Endothelial cell of umbilical vein (primary cell): ENCODE results near the gene CLEC12A. TPM values are rescaled to one million over a fixed set of nuclear protein-coding genes. Genes with fewer than 3 reads are reported as not detected.

Experiments
- BruUV-seq: library from RNA; stranded (reverse); fragments of 400-500 nt; replicated peaks from 2 replicates; lab custom pipeline; 2021; lab: Mats Ljungman, UMichigan
- CTCF ChIA-PET: fragments of 300-600, 350-600 bp; sonication (Branson Sonifier 250); formaldehyde crosslinking; loops from one replicate; lab custom pipeline; 2021; ENCODE audit warnings: antibody characterized with exemption, inconsistent platforms; lab: Charles Lee
- POLR2A ChIA-PET: fragments of 300-600, 350-600 bp; sonication (Branson Sonifier 250); formaldehyde crosslinking; loops from one replicate; lab custom pipeline; 2021; ENCODE audit warnings: antibody characterized with exemption, inconsistent platforms; lab: Charles Lee
- DNase-seq: peaks from one replicate; pipeline ENCODE4 v3.0.0-alpha.2; 2011; ENCODE audit warnings: low read depth, low spot score
- FAIRE-seq: peaks from 2 replicates; lab custom pipeline; 2011; peaks lifted over from hg19 to GRCh38; lab: Jason Lieb, UNC
- H2AFZ ChIP-seq: 2 replicates; pipeline ENCODE4 v1.6.0; 2012; ENCODE audit warnings: low read depth, low read length, control low read depth, inconsistent platforms
- H3K27ac ChIP-seq: 2 replicates; pipeline ENCODE4 v1.5.1; 2011; ENCODE audit warnings: low read depth, mild to moderate bottlenecking, control low read depth, low read length, moderate library complexity; ENCODE audit not compliant: insufficient read depth
- H3K27me3 ChIP-seq, 2 experiments: 2 replicates each; pipeline versions ENCODE4 v1.6.0 to v1.6.1; 2011; ENCODE audit warnings: low read length in 2 of 2, mixed read lengths in 1 of 2; ENCODE audit not compliant: control insufficient read depth in 2 of 2, insufficient read depth in 2 of 2
- H3K36me3 ChIP-seq, 2 experiments: 2 replicates in 1 of 2; 3 replicates in 1 of 2; pipeline ENCODE4 v1.5.1; 2011; ENCODE audit warnings: low read length in 2 of 2, mild to moderate bottlenecking in 1 of 2, moderate library complexity in 1 of 2; ENCODE audit not compliant: control insufficient read depth in 2 of 2, insufficient read depth in 2 of 2; ENCODE audit errors: extremely low read depth in 1 of 2
- H3K4me1 ChIP-seq: 3 replicates; pipeline ENCODE4 v1.5.1; 2011; ENCODE audit warnings: mild to moderate bottlenecking, low read length; ENCODE audit not compliant: control insufficient read depth, insufficient read depth; ENCODE audit errors: extremely low read depth
- H3K4me2 ChIP-seq: 2 replicates; pipeline ENCODE4 v1.6.1; 2011; ENCODE audit warnings: low read length, control low read depth, mixed read lengths; ENCODE audit not compliant: insufficient read depth
- H3K4me3 ChIP-seq, 3 experiments: fragments of 200-600 bp in 1 of 3; sonication (generic), shearing (Covaris generic) in 1 of 3; replicated peaks in 1 of 3; 2 replicates each; pipeline ENCODE4 v1.5.1; 2011 to 2016; ENCODE audit warnings: control low read depth in 3 of 3, low read length in 3 of 3, mild to moderate bottlenecking in 2 of 3, inconsistent platforms in 1 of 3, low read depth in 1 of 3, moderate library complexity in 1 of 3; ENCODE audit not compliant: insufficient read depth in 1 of 3
- H3K79me2 ChIP-seq: 2 replicates; pipeline ENCODE4 v1.6.0; 2012; ENCODE audit warnings: low read length, inconsistent platforms; ENCODE audit not compliant: control insufficient read depth, insufficient read depth
- H3K9ac ChIP-seq: replicated peaks from 2 replicates; pipeline ENCODE3; 2011; ENCODE audit warnings: low read length, control low read depth; ENCODE audit not compliant: insufficient read depth; ENCODE audit errors: extremely low read depth
- H3K9me1 ChIP-seq: replicated peaks from 3 replicates; pipeline ENCODE4 v1.6.0; 2011; ENCODE audit warnings: mild to moderate bottlenecking, low read length; ENCODE audit not compliant: control insufficient read depth, insufficient read depth; ENCODE audit errors: extremely low read depth
- H3K9me3 ChIP-seq: replicated peaks from 2 replicates; pipeline ENCODE4 v1.5.1; 2012; ENCODE audit warnings: low read length, inconsistent platforms; ENCODE audit not compliant: control insufficient read depth, insufficient read depth
- H4K20me1 ChIP-seq: replicated peaks from 2 replicates; pipeline ENCODE3; 2011; ENCODE audit warnings: mild to moderate bottlenecking, low read length; ENCODE audit not compliant: control insufficient read depth, insufficient read depth; ENCODE audit errors: extremely low read depth
- CTCF ChIP-seq, 2 donors: IDR thresholded peaks; 1 replicate in 1 of 2; 2 replicates in 1 of 2; pipeline ENCODE4 v1.5.1; 2011; ENCODE audit warnings: low read length in 2 of 2, mild to moderate bottlenecking in 2 of 2, moderate library complexity in 2 of 2, control low read depth in 1 of 2, inconsistent platforms in 1 of 2, low read depth in 1 of 2; ENCODE audit not compliant: insufficient read depth in 1 of 2; ENCODE audit errors: extremely low read depth in 1 of 2
- EZH2 ChIP-seq: IDR thresholded peaks from 2 replicates; pipeline ENCODE4 v1.6.1; 2012; ENCODE audit warnings: borderline replicate concordance, low read depth, mild to moderate bottlenecking, moderate library complexity, low read length, inconsistent platforms; ENCODE audit not compliant: severe bottlenecking
- FOS ChIP-seq: IDR thresholded peaks from 2 replicates; pipeline ENCODE4 v1.6.1; 2011; ENCODE audit warnings: mild to moderate bottlenecking, low read length, moderate library complexity, borderline replicate concordance; ENCODE audit not compliant: insufficient read depth
- GATA2 ChIP-seq: IDR thresholded peaks from 2 replicates; pipeline ENCODE4 v1.7.0; 2011; ENCODE audit warnings: low read depth, mild to moderate bottlenecking, moderate library complexity, mixed read lengths, low read length; ENCODE audit not compliant: insufficient read length, insufficient read depth
- JUN ChIP-seq: IDR thresholded peaks from 2 replicates; pipeline ENCODE4 v1.6.1; 2011; ENCODE audit warnings: borderline replicate concordance, low read depth; ENCODE audit not compliant: insufficient read length, insufficient read depth
- MAX ChIP-seq: IDR thresholded peaks from 2 replicates; pipeline ENCODE4 v1.6.1; 2011; ENCODE audit not compliant: insufficient read depth, insufficient read length
- MYC ChIP-seq: IDR thresholded peaks from one replicate; pipeline ENCODE4 v1.6.1; 2011; ENCODE audit warnings: mild to moderate bottlenecking, low read depth, low read length
- POLR2A ChIP-seq: IDR thresholded peaks from 2 replicates; pipeline ENCODE4 v1.6.1; 2012; ENCODE audit warnings: low read depth, mild to moderate bottlenecking, control low read depth, low read length
- POLR2AphosphoS5 ChIP-seq: IDR thresholded peaks from 2 replicates; pipeline ENCODE4 v1.6.1; 2012; ENCODE audit warnings: low read depth, mild to moderate bottlenecking, control low read depth, low read length, moderate library complexity; ENCODE audit not compliant: insufficient read depth
- dilution Hi-C: fragments of 300-500 bp; cut with MboI; formaldehyde crosslinking; loops from one replicate; pipeline ENCODE4 v1.15.0; 2019; ENCODE audit warnings: low sequenced_read_pairs; ENCODE audit not compliant: extremely low pct_ligation_motif_present
- intact Hi-C: fragments of 100-400 bp; cut with micrococcal nuclease; formaldehyde crosslinking; loops from one replicate; pipeline ENCODE4 v1.10.0; 2022
- polyA plus RNA-seq, 4 experiments: library from polyadenylated mRNA; depleted of rRNA in 3 of 4; stranded (reverse) in 3 of 4; unstranded in 1 of 4; fragments of >200 nt; gene quantifications; 2 replicates each; pipeline versions ENCODE4 v1.2.1 to v1.2.3, GENCODE V29; 2011 to 2012; ENCODE audit warnings: missing spikeins in 1 of 4
- total RNA-seq: library from RNA; stranded (reverse); gene quantifications from 2 replicates; pipeline ENCODE4 v1.2.3, GENCODE V29; 2021

The CLEC12A gene
- total and polyA plus RNA-seq, 2 donors (not counting 3 experiments of a cell fraction or from before 2014, with no cell fraction given) = not detected

GRCh38 chr12:9928607-9929006 is 42.6 kb upstream of the CLEC12A start:
- FAIRE-seq (no peak), DNase-seq (no peak)
- intact Hi-C loops (loop anchor here (5.0 kb wide), 2 partner anchors 61 to 296 kb away; partner anchors contain the start of gene CLEC2B), dilution Hi-C loops (no loop called here)
- H3K9ac ChIP-seq = no peak overlapping the region
- BruUV-seq = no TSS peak
- no peak overlapping the region for H3K4me2 ChIP-seq
- ChIA-PET CTCF (interaction anchor here (2.0 to 4.9 kb wide), 2 partner anchors 11 to 113 kb away, joined by 9 to 74 read pairs; no protein-coding TSS in a partner anchor), POLR2A (no interaction called here)
- no peaks in the 10 kb centered on the region for H3K27me3 ChIP-seq
- no peaks in the 10 kb centered on the region for H3K36me3 ChIP-seq
- no peaks in the 10 kb centered on the region for H3K9me3 ChIP-seq
- H3K9me1 ChIP-seq = no peaks in the 10 kb centered on the region
- no peak for TF ChIP-seq POLR2A
- TF ChIP-seq JUN = no peak
- TF ChIP-seq MYC = no peak
- TF ChIP-seq EZH2 = no peak
- TF ChIP-seq MAX = no peak
- TF ChIP-seq POLR2AphosphoS5 = no peak
- no peak for TF ChIP-seq FOS
- no peak for TF ChIP-seq CTCF (IDR thresholded peaks at IDR 0.05; ENCODE audit: extremely low read depth in 1 of 2, insufficient read depth in 1 of 2, low read depth in 1 of 2, low read length in 2 of 2)
- no peak for TF ChIP-seq GATA2
- H3K27ac ChIP-seq = no peak overlapping the region
- no peaks in the 10 kb centered on the region for H4K20me1 ChIP-seq
- H2AFZ ChIP-seq = no peak overlapping the region
- no peak overlapping the region for H3K4me3 ChIP-seq
- H3K4me1 ChIP-seq = no peaks in the 10 kb centered on the region
- H3K79me2 ChIP-seq = no peaks in the 10 kb centered on the region
